GM19240 (cell line): ENCODE measurements around the gene SUSD1.
A peak's percentile ranks its signal among the peaks of the same experiment; 100 is the strongest.

Experiments used
- DNase-seq: peaks from one replicate; pipeline ENCODE4 v3.0.0; 2011; ENCODE audit warnings: low spot score; ENCODE audit not compliant: insufficient read length

Gene SUSD1

DNA sequence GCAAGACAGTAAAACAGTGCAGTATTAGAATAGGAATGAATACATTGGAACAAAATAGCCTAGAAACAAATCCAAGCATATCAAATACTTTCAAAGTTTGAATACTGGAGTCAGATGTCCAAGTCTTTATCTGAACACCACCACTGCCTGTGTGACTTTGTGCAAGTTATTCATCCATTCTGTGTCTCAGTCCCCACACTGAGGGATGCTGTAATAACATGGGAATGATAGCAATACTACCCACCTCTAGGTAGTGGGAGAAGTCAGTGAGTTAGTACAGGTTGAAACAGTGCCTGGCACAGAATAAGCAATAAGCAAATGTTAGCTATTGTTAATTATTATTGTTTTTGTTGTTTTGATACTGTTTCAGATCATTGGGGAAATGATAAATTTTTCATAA, 130.9 kb downstream of the SUSD1 start:
- DNase-seq = no peak

DNA sequence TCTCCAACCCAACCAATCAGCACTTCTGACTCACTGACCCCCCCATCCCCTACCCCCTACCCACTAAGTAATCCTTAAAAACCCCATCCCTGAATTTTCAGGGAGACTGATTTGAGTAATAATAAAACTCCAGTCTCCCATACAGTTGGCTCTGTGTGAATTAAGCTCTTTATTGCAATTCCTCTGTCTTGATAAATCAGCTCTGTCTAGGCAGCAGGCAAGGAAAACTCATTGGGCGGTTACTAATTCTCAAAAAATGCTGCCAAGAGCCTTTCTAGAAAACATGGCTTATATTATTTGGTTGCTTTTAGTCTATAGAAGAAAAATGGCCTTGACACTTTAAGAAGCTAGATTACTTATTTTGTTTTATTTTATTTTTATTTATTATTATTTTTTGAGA, 131.7 kb downstream of the SUSD1 start:
- no peak for DNase-seq

DNA sequence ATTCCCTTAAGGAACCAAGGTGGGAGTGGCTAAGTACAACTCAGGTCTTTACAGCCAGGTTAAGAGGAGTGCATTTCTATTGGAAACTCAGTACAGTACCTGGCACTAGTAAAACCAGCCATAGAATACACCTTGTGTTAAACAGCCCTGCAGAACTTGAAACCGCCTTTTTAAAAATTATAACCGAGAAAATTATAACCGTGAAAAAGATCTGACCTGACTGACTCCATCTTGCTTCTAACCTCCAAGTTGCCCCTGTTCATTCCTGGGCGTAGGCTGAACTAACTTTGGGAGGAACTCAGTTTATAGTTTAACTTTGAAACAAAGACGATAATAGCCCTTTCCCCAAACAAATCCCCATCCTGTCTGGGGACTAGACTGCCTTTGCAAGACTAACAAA, 132.3 kb downstream of the SUSD1 start:
- DNase-seq = no peak

DNA sequence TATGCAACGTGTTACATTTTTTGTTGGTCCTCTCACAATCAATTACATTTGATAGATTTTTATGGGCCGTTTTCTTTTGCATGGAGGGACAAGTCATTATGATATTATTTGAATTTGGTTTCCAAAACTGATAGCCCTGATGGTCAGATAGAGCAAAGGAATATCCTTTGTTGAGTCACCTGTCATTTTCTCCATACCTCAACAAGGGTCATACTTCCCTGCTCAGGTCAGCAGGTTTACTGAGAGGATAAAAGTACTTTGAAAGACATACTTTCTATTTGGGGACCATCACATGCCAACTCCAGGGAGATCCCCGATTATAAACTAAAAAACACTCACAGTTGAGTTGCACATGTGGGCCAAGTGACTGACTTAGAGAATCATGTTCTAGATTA, 132.9 kb downstream of the SUSD1 start:
- no peak for DNase-seq

DNA sequence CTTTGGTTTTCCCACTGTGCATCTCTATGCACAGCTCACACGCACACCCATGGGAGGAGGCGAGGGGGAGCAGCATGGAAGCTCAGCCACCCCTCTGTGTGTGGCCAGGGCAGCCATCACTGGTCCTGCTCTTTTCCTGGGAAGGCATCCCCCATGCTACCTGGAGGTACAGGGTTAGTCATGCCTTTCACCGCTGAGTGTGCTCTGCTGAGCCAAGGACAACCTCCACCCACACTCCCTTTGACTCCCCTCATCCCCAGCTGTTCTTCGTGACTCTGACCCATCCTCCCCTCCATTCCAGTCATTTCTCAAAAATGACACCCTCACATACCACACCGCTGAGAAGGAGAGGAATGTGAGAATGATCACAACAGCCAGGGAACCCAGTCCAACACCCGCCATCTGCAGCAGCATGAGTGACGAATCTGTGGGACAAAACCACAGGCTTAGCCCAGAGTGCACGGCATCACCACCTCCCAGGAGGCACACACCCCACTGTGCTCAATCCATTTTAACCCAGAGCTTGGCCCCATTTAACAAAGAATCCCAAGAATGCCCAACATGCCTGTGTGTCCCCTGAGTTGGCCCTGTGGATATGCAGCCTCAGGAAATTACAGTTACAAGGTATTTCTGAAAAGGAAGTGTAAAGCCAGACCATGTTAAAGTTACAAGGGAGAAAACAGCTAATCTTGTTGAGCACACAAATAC, 133.4 kb downstream of the SUSD1 start:
- no peak for DNase-seq

DNA sequence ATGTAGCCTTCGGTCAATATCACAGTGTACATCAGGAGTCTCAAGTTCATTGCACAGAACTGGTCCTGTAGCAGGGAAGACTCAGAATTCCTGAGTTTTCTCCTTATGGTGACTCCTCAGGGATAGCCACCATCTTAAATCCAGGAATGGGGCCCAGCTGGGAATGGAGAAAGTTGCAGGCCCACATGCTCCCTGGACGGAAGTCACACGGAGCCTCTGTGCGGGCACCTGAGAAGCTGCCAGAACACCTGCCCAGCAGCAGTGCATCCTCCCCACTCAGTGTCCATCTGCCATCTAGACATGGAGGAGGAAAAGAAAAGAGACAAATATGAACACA, 133.9 kb downstream of the SUSD1 start:
- no peak for DNase-seq

DNA sequence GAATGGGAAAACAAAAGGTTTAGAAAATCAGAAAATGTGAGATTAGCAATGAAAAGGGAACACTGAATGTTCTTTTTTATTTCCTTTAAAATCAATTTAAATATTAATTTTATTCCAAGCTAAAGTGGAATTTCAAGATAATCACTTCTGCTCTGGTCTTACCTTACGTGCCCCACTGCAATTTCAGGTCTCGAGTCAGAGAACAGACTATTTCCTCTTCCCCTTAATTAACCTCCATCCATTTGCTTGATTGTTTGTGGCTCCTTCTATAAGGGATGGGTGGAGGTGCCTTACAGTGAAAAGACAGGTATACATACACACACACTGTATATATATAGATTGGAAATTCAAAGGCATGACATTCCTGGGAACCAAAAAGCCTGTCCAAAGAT, 137.1 kb downstream of the SUSD1 start:
- DNase-seq = no peak

DNA sequence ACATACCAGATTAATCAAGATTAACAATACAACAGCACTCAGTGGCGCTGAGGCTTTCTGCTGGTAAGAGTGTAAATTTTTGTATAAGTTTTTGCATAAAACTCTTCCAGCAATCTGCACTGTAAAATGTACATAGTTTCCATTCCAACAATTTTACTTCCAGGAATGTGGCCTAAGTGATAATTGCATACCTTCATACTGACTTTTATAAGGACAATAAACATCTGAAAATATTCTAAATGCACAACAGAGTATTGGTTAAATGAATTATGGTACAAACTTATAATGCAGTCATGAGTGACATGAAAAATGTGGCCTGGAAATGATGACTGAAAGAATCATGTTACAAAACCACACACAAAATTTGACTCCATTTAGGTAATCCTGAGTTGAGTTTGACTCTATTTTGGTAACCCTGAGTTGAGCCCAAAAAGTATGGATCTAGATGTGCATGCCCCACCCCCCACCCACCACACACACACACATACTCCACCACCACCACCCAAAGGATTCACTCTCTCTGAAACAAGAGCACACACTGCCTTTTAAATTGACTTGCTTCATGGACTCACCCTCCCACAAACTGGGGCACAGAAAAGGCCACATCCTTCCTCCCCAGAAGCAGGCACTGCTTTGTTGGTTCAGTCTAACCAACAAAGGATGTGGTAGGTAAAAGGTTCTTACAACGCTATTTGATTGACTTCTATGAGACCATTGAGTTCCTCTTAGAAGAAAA, 137.6 kb downstream of the SUSD1 start:
- DNase-seq = peak; percentile 38

DNA sequence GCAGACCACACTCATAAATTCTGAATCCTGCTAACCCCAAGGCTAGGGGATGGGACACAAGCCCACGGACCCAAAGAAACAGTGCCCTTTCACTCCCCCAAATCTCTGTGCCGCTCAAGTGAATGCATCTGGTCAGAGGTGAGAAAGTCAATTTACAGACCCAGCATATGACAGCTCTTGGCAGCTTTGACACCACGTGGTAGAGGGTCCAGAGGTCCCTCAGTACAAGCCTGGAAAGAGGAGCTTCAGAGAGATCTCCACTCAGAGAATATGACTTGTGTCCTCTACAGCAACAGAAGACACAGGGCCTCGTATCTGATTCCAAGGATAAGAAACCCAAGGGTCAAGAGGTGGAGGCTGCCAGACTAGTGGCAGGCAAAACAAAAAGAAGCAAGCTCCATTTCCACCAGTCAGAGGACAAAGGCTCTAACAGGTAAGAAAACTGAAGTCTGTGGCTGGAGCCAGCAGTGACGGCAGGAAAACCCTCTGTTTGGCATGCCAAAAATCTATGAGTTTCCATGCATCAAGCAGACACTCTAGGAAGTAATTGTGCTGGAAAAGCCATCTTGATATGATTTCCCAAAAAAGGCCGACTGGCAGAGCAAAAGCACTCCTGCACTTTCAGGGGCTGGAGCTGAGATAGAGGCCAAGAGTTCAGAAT, 139.8 kb downstream of the SUSD1 start:
- DNase-seq = no peak

DNA sequence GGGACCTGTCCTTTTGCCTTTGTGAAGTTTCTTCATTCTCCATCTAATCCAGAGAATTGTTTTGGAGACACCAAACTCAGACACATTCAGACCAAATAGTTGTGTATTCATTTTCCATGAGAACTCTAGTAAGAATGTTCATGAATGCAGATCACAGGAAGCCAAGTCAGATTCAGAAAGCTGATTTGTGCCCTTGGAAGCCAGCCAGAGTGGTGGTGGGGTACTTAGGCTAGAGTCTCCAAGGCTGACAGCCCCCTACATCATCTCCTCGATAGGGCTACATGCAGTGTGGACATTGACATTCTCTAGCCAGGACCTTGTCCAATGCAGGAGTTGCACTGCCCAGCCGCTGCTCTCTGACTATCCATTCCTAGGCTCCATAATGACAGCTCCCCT, 140.9 kb downstream of the SUSD1 start:
- no peak for DNase-seq

DNA sequence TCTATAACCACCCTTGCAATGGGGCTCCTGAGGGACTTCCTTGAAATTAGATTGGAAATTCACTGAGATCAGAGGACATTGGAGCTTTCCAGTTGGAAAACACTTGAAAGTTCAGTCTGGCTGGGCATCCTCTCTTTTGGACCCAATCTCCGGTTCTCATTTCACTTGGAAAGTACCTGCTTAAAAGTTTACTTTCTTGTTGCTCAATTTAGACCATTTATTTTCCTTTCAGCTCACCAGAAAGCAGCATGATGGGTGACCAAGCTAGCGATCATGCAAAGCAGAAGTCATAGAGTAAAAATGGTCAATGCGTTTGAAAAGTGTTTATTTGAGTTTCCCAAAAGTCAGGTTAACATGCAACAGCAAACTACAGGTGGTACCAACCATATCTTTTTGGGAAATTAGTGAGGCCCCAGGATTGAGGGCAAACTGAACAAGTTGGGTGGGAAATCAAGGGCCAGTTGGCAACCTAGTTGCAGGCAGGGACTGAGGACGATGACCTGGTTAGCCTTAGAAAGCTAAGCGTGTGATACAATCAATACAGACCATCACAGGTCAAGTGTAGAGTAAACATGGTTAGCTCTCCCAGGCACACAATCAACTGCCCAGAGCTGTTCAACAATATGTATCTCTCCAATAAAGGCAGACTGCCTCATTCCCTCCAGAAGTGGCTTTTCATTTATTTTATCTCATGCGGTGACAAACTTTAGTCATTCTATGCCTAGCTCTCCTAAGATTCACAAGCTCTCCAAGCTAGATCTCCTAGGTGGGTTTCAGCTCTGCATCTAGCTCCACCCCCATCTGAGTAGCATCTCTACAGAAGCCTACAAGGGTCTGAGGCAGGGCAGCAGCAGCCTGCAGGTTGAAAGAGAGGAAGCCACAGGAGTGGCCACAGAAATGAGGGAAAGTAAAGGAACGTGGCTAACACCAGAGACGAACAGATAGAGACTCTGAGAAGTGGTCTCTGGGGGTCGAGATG, 141.6 kb downstream of the SUSD1 start:
- no peak for DNase-seq

DNA sequence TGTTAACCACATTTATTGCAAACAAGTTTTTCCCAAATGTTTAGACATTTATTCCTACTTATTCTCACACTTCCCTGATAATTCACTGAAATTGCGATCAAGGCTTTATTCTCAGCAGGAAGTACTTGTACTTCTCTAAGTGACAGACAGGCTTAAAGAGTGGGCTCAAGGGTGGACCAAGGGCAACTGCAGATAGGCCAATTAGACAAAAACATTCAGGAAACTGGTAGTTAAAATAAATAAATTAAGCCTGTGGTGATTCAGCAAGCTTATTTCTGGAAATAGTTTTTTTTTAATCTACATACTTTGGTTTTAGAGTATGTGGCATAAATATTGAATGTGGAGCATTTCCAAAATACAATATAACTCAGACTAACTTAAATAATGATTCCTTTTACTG, 142.4 kb downstream of the SUSD1 start:
- no peak for DNase-seq

DNA sequence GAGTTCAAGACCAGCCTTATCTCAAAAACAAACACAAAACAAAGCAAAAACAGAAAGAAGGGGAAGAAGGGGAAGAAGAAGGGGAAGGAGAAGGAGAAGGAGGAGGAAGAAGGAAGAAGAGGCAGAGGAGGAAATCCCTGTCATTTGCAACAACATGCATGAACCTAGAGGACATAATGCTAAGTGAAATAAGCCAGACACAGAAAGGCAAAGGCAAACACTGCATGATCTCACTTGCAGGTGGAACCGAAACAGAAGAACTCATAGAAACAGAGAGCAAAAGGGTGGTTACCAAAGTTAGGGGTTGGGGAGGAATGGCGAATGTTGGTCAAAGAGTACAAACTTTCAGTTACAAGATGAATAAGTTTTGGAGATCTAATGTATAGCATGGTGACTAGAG, 143.1 kb downstream of the SUSD1 start:
- no peak for DNase-seq

DNA sequence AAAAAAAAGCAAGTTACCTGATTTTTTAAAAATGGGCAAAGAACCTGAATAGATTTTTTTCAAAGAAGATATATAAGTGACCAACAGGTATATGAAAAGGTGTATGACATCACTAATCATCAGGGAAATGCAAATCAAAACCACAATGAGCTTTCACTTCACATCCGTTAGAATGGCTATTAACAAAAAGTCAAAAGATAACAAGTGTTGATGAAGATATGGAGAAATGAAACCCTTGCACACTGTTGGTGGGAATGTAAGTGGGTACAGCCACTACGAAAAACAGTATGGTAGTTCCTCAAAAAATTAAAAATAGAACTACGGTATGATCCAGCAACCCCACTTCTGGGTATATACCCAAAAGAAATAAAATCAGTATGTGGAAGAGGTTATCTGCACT, 143.7 kb downstream of the SUSD1 start:
- DNase-seq = no peak

DNA sequence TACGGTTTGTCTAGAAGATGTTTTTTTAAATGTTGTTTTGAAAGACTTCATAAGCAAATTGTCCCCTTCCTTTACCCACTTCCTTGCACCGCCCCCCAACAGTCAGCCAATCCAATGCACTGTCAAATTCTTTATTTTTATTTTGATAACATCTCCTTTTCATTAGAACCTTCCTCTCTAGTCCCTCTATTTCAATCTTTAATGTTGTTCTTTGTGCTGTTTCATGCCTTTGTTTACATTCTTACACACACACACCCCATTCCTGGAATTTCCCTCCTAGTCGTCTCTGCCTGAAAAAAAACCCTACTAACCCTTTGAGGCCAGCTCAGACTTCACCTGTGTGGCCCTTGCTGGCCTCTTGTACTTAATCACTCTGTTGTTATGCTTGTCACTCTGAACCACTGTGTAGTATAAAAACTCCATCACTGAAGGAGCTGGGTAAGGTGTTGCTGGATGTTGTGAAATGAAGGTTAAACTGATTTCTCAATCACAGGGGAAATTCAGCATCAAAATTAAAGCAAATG, 145.1 kb downstream of the SUSD1 start:
- DNase-seq = no peak

DNA sequence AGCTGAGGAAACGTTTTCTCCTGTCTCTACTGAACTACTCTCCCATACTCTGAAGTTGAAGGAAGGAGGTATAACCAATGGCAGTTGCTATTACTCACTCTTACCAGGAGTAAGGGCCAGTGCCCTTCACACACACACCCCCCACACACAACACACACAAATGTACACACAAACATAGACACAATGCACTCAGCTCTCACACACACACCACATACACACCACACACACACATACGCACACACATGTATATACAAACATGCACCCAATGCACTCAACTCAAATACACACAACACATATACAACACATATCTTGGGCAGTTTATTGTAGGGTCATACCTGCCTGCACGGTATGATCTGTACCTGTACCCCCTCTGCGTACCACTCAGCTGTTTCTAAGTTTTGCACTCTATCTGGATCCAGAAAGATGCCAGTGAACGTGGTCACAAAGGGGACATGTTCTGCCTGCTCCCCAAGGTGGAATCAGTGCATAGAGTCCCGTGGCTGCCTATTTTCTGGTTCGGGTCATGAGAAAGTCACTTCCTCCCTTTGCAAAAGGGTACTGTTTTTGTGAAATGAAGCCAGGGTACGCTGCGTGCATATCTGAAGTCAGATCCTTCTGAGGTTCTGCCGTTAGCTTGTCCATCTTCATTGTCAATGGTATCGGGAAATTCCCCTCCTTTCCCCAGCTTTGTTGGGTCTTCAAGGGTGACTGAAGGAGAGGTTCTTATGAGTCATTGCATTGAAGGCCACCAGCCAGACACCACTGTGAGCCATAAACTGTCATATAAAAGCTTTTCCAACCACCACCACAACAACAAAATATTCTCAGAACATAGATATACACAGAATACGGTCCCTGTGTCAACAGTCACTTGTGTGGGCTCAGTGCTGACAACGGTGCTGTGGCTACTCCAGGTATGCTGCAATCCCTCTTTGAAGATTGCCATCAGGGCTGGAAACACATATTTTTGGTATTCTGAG, 146.6 kb downstream of the SUSD1 start:
- no peak for DNase-seq

DNA sequence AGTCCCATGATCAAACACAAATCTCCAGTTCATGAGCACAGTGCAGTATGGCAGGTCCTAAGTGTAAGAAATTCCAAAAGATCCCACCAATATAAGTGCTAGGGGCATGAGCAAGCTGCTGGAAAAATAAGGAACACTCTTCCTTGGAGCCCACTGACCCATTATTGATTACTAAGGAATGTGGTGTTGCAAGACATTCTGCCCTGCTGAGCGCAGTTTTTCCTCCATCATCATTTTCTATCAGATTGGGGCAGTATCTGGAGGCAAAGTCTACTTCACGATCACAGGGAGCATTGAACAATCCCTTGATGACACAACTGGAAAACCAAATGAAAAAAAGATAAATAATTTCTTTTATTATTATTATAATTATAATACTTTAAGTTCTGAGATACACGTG, 149.2 kb downstream of the SUSD1 start:
- DNase-seq = no peak

DNA sequence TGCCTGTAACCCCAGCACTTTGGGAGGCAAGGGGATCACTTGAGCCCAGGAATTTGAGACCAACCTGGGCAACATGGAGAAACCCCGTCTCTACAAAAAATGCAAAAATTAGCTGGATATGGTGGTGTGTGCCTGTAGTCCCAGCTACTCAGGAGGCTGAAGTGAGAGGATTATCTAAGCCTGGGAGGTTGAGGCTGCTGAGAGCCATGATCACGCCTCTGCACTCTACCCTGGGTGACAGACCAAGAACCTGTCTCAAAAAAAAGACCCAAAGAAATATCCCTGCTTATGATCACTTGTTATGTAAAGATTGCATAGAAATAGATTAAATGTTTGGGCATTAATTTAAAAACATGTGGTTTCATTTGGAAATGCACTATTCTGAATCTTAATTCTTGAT, 153.4 kb downstream of the SUSD1 start:
- no peak for DNase-seq

DNA sequence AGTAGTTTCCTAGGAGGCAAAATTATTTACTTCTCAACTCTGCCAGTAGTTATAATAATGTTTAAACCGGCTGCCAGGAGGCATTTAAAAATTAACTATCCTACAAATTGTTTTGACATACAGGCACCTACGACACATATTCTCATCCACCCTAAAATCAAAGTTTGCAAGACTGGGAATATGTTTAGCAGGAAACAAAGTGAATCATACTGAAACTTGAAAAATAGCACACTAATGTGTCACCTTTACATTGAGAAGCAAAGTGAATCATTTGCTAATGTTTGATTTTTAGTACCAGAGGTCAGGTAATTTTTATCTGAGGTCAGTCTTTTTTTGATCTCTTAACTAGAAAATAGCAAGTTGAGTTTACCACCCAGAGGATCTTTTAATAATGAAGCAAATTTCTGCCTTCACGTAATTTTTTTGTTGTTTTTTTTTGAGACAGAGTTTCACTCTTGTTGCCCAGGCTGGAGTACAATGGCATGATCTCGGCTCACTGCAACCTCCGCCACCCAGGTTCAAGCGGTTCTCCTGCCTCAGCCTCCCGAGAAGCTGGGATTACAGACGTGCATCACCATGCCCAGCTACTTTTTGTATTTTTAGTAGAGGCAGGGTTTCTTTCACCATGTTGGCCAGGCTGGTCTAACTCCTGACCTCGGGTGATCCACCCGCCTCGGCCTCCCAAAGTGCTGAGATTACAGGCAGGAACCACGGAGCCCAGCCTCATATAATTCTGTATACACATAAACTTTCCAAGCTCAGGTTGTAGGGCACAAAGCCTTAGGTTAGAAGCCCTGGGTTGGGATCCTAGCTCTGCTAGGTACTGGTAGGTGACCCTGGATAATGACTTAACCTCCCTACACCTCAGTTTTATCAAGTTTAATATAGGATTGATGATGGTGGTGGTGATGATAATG, 154.2 kb downstream of the SUSD1 start:
- DNase-seq = no peak
